Activated CD8-positive, alpha-beta memory T cell treated with anti-CD3 and anti-CD28 coated beads for 24 hours (primary cell): ENCODE measurements around the gene PXDN.

Experiments
- DNase-seq: peaks from one replicate; pipeline ENCODE4 v3.0.0-alpha.2; 2020

The PXDN gene

DNA sequence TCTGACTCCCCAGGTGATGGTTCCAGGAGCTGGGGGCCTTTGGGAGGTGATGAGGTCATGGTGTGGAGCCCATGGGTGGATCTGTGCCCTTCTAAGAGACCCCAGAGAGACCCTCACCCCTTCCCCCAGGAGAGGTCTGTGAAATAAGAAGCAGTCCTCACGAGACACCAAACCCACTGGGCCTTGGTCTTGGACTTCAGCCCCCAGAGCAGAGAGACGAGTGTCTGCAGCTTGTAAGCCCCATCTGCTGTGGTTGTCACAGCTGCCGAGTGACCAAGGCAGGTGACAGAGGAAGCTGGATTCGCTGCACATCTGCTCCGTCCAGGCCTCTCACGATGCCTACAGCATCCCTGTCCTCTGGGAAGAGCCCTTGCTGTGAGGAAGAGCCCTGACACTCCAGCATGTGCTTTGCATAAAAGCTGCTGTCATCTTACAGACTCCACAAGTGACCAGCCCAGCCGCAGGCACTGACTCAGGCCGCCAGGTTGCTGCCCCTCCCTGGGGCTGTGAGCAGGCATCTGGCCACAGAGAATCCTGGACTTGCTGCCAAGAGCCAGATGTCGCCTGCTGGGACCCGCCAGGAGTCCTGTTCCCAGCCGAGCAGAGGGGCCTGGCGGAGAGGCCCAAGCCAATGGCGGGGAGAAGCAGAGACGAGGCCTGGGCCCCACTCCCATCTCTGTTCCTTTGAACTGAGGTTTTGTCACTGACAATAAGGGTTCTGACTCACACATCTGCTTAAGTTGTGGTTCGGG, 150.8 kb downstream of the PXDN start:
- DNase-seq = peak; percentile 46

DNA sequence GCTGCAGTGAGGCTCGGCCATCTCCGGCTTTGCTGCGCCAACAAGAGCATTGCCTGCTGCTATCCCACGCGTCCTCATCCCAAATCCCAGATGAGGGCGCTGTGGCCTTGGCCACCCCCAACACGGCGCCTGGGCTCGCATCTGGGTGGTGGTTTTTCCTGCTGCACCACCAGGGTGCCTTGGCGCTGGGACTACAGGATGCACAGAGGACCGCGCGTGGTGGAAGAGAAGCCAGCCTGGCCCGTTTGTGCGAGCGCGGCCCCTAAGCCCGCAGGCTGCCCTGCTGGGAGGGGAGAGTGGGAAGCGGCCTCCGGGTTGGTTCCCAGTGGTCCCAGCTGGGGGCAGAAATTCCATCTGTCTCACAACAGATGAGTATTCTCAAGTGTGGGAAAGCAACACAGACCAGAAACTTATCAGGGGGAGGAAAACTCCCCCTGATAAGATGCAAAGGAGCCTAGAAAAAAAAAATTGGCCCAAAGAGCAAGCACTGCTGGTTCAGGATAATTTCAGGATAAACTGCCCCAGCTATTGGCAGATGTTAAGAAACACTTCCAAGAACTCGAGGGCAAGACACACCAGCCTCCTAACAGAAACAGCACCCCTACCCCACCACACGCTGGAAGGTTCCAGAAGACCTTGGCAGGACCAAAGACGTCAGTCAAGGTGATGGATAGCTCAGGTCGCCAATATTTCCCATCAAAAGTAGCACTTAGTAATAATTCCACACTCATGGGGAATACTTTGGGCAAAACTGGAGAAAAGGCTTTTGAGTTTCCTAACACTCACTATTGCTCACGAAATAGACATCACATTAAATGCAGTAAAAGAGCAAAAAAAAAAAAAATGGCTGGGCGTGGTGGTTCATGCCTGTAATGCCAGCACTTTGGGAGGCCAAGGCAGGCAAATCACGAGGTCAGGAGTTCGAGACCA, 152.1 kb downstream of the PXDN start:
- DNase-seq = peak; percentile 46

DNA sequence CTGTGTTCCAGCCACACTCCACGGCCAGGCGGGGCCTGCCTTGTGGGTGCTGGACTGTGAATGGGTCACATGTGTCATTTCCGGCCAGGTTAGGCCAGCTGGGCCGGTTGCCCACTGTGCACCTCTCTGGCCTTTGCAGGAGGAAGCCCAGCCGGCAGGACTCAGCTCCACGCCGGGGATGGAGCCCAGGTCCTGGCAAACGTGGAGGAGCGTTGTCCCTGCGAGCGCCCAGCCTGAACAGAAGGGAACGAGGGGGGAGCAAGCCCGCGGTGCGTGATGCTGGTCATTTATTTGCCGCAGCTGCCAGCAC, 152.9 kb downstream of the PXDN start:
- no peak for DNase-seq

DNA sequence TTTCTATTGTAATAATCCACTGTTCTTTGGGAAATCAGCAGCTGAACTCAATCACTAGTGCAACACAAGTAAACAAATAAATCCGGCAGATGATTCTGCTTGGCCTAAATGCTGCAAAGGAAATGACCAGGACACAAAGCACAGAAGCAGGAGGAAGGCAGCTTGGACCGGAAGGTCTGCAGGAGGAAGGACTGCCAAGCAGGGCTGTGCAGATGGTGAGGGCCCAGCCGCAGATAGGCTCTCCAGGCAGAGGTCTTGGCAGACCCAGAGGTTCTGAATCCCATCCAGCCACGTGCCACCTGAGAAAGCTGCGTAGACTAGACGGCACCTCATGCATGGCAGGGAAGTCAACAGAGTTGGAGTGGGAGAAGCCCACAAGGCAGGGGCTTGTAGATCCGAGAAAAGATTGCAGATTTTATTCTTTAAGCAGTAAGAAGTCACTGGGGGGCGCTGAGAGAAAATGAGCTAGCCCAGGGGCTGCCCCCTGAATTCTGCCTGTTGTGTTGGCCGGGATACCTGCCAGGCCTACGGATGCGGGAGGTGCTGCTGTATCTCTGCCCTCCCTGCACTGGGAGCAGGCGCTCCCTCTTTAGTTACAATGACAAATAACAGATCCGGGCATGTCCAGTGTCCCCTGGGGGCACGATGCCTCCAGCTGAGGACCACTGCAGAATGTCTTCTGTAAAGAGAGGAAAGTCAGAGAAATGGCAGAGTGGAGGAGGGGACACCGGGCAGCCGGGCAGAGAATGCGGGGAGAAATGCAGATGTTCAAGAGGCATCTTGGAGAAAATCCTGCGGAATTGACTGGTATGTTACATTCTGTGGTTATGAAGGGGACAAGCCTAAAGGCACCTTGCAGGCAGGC, 153.5 kb downstream of the PXDN start:
- no peak for DNase-seq

DNA sequence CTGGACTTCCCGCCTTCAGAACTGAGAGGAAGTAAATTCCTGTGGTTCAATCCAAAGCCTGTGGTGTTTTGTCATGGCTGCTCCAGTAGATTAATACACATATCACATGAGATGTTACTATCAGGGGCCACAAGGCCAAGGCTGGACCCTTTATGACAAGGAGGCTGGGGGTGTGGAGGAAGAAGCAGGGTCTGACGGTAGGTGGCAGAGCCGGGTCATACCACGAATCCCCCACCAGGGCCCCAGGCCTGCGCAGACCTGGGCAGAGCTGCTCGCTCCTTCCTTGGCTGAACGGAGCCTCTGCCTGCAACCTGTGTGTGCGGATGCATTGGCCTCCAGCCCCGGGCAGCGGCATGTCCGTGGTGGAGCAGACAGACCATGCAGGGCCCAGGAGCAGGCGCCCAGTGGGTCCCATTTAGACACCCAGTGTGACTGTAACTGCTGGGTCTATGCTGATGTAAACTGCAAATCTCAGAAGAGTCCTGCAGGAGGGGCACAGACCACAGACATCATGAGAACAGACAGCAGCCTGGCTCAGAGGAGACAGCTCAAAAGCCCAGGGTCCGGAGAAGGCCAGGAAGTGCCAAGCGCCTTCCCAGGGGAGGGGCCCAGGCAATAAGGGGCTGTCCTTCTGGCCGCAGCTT, 155.2 kb downstream of the PXDN start:
- no peak for DNase-seq

DNA sequence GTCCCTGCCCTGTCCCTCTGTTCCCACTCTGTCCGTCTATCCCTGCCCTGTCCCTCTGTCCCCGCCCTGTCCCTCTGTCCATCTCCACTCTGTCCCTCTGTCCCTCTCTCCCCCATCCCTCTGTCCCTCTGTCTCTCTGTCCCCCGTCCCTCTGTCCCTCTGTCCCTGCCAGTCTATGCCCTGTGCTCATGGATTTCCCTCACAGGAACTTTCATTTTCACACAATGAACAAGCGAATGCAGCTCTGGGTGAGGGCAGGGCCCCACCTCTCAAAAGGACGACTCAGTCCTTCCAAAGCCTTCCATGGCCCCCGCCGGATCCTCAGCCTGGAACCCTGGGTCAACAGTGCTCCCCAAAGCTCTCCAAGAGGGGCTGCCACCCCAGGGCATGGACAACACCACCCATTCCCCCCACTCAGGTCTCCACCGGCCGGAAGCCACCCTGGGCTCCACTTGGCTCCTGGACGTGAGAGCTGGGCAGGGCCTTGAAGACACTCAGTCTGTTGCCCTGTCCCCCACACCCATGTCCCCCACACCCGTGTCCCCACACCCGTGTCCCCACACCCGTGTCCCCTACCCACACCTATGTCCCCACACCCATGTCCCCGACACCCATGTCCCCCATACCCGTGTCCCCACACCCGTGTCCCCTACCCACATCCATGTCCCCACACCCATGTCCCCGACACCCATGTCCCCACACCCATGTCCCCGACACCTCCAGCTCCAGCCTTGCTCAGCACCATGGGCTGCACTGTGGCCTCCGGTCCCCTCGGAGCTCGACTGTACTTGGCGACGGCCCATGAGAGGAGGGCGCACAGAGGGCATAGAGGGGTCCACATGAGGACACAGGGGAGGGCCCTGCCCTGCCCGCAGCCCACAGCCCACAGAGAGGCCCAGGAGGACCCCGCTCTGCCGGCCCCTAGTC, 156.0 kb downstream of the PXDN start:
- DNase-seq = no peak

DNA sequence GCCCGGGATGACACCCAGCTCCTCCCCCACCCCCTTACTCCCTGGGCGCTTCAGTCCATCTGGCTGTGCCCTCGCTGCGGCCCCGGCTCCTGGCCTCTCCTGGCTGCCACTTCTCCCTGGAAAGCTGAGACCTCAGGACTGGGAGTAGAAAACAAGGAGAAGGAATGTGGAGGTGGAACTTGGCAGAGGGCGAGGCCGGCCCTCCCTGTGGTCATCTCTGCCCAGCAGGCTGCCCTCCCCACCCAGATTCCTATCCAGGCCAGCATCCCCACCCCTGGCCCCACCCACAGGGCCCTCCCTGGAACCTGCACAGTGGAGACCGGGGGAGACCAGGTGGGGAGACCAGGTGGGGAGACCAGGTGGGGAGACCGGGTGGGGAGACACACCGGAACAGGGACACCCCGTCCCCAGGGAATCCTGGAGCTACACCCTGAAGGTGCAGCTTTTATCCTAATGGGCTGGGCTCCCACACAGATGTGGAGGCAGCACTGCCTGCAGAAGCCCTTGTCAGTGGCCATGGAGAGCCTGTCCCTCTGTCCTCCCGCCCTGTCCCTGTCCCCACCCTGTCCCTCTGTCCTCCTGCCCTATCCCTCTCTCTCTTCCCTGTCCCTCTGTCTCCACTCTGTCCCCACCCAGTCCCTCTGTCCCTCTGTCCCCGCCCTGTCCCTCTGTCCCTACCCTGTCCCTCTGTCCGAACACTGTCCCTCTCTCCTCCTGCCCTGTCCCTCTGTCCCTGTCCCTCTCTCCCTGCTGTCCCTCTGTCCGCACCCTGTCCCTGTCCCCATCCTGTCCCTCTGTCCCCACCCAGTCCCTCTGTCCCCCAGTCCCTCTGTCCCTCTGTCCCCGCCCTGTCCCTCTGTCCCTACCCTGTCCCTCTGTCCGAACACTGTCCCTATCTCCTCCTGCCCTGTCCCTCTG, 157.1 kb downstream of the PXDN start:
- DNase-seq = no peak

DNA sequence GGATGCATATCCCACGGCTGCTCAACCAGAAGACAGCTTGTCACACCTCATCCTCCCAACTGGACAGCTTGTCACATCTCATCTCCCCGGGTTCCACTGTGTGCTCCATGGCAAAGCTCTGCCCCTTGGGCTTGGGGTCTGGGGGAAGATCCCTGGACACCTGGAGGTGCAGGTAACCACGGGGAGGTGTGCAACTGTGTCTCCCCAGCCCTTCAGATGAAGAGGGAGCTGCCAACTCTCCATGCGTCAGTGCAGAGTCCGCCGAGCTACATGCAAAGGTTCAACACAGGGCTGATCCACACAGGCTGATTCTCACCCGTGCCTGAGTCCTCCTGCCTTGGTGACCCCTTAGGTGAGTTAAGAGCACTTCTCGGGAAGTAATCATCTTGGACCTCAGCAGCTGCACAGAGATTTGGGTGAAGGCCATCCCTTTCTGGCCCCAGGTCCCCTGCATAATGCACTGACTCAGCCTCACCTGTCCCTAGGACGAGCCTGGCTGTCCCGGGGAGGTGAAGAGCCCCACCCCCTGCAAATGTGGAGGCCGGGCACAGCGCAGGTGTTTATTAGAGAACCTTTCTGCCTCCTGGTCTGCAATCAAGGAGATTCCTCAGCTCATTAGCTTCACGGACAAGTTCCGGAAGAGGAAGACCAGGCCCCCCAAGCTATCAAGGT, 157.9 kb downstream of the PXDN start:
- DNase-seq = no peak

DNA sequence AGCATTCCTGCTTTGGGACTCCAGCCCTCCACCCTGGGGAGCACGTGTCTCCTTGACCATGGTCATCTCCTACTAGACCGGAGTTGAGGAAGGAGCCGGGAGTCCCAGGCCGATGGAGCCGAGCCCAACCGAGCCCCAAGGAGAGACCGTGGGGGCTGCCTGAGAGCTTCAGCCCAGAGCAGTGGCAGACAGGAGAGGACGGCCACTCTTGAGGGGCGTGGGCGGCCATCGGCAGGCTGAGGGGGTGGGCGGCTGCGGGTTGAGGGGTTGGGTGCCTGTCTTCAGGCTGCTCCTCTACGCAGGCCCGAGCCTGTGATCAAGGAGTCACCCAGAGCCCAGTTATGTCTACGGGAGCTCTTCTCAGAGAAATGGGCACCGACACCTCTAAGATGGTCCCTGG, 158.7 kb downstream of the PXDN start:
- no peak for DNase-seq

DNA sequence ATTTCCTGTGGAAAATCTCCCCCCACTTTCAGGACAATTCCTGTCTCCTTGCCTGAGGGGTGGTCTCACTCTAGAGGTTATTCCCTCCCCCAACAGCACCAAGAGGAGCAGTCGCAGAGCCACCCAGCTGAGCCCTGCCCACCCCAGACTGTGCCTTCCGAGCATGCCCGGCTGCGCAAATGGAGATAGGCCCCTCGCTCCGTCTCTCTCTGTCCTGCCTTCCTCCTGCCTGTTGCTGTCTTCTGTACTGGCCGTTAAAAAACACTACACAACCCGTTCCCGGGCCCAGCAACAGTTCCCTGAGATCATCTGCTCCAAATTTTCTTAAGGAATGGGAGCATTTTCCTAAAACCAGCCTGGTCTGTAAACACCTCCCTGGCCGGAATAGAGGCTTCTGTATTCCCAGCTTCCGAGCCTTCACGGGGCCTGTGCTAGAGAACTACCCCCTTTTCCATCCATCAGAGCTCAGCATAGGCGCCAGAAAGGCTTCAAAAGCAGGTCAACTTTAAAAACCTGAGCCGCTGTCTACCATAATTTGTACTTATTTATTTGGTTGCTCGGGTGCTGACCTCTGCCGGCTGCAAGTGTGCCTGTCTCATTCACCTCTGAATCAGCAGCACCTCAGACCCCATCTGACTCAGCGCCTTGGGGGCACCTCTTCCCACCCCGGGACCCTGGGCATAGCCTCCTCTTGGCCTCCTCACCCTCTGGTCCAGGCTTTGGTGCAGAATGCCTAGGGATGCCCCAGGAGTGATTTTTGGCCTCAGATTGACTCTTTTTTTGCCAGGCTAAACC, 159.4 kb downstream of the PXDN start:
- DNase-seq = no peak

DNA sequence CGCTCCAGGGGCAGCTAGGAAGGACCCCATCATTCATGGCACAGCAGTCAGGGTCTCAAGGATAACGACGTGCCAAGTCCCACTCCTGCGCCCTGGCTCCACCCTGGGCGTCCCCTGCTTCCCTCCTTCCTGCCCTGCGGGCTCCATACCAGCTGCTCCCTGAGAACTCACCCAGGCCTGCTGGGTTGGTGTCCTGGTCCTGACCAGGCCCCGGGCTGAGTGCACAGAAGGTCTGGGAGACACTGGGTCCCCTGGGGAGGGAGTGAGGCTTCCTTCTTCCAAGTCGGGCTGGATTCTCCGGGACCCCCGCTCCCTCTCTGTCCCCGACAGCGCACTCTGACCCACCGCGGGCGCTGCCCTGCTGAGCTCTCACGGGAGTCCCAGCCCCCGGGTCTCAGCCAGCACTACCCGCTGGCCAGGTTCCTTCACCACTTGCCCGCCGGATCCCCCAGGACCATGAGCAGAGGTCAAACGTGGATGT, 160.2 kb downstream of the PXDN start:
- DNase-seq = no peak

DNA sequence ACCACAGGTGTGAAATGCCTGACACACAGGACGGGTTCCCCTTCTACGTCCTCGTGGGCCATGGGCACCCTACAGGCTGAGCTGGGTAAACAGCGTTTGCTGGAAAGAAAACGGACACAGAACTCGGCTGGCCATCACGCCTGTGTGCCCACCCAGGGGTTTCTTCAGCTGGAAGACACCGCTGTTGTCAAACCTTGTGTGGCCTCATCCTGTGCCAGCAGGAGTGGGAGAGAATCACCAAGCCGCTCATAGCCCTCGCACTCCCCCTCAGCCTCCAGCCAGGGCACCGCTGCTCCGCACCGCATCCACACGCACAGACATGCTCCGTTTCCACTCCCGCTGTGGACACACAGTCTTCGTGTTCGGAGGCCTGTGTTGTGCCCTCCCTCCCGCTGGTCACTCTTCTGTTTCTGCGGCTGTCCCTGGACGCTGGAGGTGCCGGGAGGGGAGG, 161.4 kb downstream of the PXDN start:
- no peak for DNase-seq

DNA sequence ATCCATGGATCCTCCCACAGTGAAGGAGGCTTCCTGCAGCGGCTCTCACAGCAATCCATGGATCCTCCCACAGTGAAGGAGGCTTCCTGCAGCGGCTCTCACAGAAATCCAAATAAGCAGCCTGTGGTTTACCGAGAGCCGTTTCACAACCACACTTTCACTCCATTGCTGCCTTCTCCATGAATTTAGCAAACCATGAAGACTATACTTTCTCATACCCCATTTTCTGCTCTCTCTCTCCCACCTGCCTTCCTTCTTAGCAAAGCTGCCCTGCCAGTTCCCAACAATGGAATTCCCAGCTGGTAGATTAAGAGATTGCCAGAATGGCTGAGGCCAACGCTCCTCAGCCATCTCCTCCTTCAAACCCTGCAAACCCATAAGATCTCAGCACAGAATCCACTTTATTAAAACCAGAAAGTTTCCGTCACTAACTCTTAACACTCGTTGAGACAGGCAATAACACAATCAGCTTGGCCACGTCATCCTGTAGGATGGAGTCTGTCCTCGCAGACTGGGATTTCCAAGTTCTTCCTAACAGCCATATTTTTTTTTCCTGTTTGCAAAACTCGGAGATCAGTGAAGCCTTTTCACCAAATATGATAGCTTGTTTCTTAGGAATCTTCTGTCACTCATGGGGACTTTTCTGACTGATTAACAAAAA, 162.2 kb downstream of the PXDN start:
- DNase-seq = no peak
